Astrocyte (in vitro differentiated cells and primary cell): ENCODE measurements around the gene TMEM114. TPM values are rescaled to one million over a fixed set of nuclear protein-coding genes. Genes with fewer than 3 reads are reported as not detected.

Experiments
- DNase-seq: peaks from one replicate; pipeline ENCODE4 v3.0.0-alpha.2; 2010; ENCODE audit warnings: low read depth
- FAIRE-seq: peaks from 2 replicates; lab custom pipeline; 2011; peaks lifted over from hg19 to GRCh38; lab: Jason Lieb, UNC
- H2AFZ ChIP-seq: 2 replicates; pipeline ENCODE4 v1.6.0; 2012; ENCODE audit warnings: low read depth, low read length, inconsistent platforms
- H3K27ac ChIP-seq: 2 replicates; pipeline ENCODE4 v1.5.1; 2011; ENCODE audit warnings: low read depth, low read length, inconsistent platforms
- H3K27me3 ChIP-seq: 2 replicates; pipeline ENCODE4 v1.6.0; 2011; ENCODE audit warnings: low read length, inconsistent platforms; ENCODE audit not compliant: insufficient read depth
- H3K36me3 ChIP-seq: 2 replicates; pipeline ENCODE4 v1.5.1; 2011; ENCODE audit warnings: low read length, inconsistent platforms; ENCODE audit not compliant: insufficient read depth
- H3K4me1 ChIP-seq: 2 replicates; pipeline ENCODE4 v1.5.1; 2011; ENCODE audit warnings: low read length, inconsistent platforms; ENCODE audit not compliant: insufficient read depth
- H3K4me2 ChIP-seq: 2 replicates; pipeline ENCODE4 v1.6.0; 2012; ENCODE audit warnings: low read length, inconsistent platforms
- H3K4me3 ChIP-seq: 2 replicates; pipeline ENCODE4 v1.5.1; 2011; ENCODE audit warnings: low read depth, mild to moderate bottlenecking, low read length, inconsistent platforms; ENCODE audit not compliant: insufficient read depth
- H3K79me2 ChIP-seq: 2 replicates; pipeline ENCODE4 v1.6.0; 2012; ENCODE audit warnings: mild to moderate bottlenecking, low read length, inconsistent platforms; ENCODE audit not compliant: insufficient read depth
- H3K9ac ChIP-seq: 2 replicates; pipeline ENCODE4 v1.6.0; 2012; ENCODE audit warnings: mild to moderate bottlenecking, low read length, inconsistent platforms
- H3K9me3 ChIP-seq: 2 replicates; pipeline ENCODE4 v1.5.1; 2012; ENCODE audit warnings: low read depth, mild to moderate bottlenecking, low read length, inconsistent platforms; ENCODE audit not compliant: insufficient read depth
- H4K20me1 ChIP-seq: 2 replicates; pipeline ENCODE4 v1.6.0; 2012; ENCODE audit warnings: low read length, inconsistent platforms; ENCODE audit not compliant: insufficient read depth
- H3K27ac Mint-ChIP-seq: one replicate; pipeline ENCODE4 v1.8.0; 2021; ENCODE audit warnings: mild to moderate bottlenecking, mixed read lengths; ENCODE audit not compliant: unreplicated experiment
- H3K27me3 Mint-ChIP-seq: one replicate; pipeline ENCODE4 v1.8.0; 2021; ENCODE audit warnings: low read depth, mixed read lengths; ENCODE audit not compliant: unreplicated experiment
- H3K36me3 Mint-ChIP-seq: one replicate; pipeline ENCODE4 v1.8.0; 2021; ENCODE audit warnings: low read depth, mixed read lengths; ENCODE audit not compliant: unreplicated experiment
- H3K4me1 Mint-ChIP-seq: one replicate; pipeline ENCODE4 v1.8.0; 2021; ENCODE audit warnings: low read depth, mixed read lengths; ENCODE audit not compliant: unreplicated experiment
- H3K4me3 Mint-ChIP-seq: one replicate; pipeline ENCODE4 v1.8.0; 2021; ENCODE audit warnings: mild to moderate bottlenecking, moderate library complexity, mixed read lengths; ENCODE audit not compliant: unreplicated experiment
- H3K9me3 Mint-ChIP-seq: one replicate; pipeline ENCODE4 v1.8.0; 2021; ENCODE audit warnings: mild to moderate bottlenecking, mixed read lengths; ENCODE audit not compliant: unreplicated experiment
- CTCF ChIP-seq: IDR thresholded peaks from 2 replicates; pipeline ENCODE4 v1.5.1; 2011; ENCODE audit warnings: low read depth, mild to moderate bottlenecking, inconsistent platforms, low read length, moderate library complexity; ENCODE audit not compliant: insufficient read depth
- EZH2 ChIP-seq: IDR thresholded peaks from 2 replicates; pipeline ENCODE4 v1.6.1; 2012; ENCODE audit warnings: mild to moderate bottlenecking, low read length, inconsistent platforms; ENCODE audit not compliant: insufficient read depth
- total RNA-seq: library from RNA; stranded (reverse); gene quantifications from 2 replicates; pipeline ENCODE4 v1.2.1, GENCODE V29; 2021

Gene TMEM114
- total RNA-seq, 1 donor from 2014 or later = not detected

- no peak overlapping the region for H3K4me3 Mint-ChIP-seq
- H3K27ac Mint-ChIP-seq = no peak overlapping the region
- no peaks in the 10 kb centered on the region for H3K9me3 Mint-ChIP-seq
- DNase-seq (no peak), FAIRE-seq (no peak)
- peaks cover 47% of the 10 kb centered on the region for H3K36me3 ChIP-seq
- H3K79me2 ChIP-seq = peaks cover 23% of the 10 kb centered on the region
- H3K27ac ChIP-seq = no peak overlapping the region
- H2AFZ ChIP-seq = no peak overlapping the region
- peaks cover 2% of the 10 kb centered on the region for H3K4me1 Mint-ChIP-seq
- peaks cover 77% of the 10 kb centered on the region for H4K20me1 ChIP-seq
- H3K36me3 Mint-ChIP-seq = peaks cover 12% of the 10 kb centered on the region
- H3K4me2 ChIP-seq = no peak overlapping the region
- H3K9me3 ChIP-seq = no peaks in the 10 kb centered on the region
- no peaks in the 10 kb centered on the region for H3K27me3 ChIP-seq
- H3K9ac ChIP-seq = no peak overlapping the region
- H3K27me3 Mint-ChIP-seq = no peaks in the 10 kb centered on the region
- no peak overlapping the region for H3K4me3 ChIP-seq
- no peaks in the 10 kb centered on the region for H3K4me1 ChIP-seq
- TF ChIP-seq CTCF = no peak
- no peak for TF ChIP-seq EZH2
These were observed 38.8 kb upstream of the TMEM114 start for GRCh38 chr16:8628981-8629725.

- Histone ChIP-seq H3K4me3 (no peak overlapping the region), H2AFZ (no peak overlapping the region), H3K4me1 (peaks cover 12% of the 10 kb centered on the region), H4K20me1 (peaks cover 74% of the 10 kb centered on the region), H3K36me3 (peaks cover 45% of the 10 kb centered on the region), H3K27me3 (no peaks in the 10 kb centered on the region), H3K79me2 (peaks cover 40% of the 10 kb centered on the region), H3K4me2 (no peak overlapping the region), H3K27ac (no peak overlapping the region), H3K9me3 (no peaks in the 10 kb centered on the region), H3K9ac (no peak overlapping the region)
- FAIRE-seq (no peak), DNase-seq (no peak)
- H3K4me1 Mint-ChIP-seq = peaks cover 10% of the 10 kb centered on the region
- H3K4me3 Mint-ChIP-seq = no peak overlapping the region
- peaks cover 12% of the 10 kb centered on the region for H3K36me3 Mint-ChIP-seq
- H3K27ac Mint-ChIP-seq = no peak overlapping the region
- H3K27me3 Mint-ChIP-seq = no peaks in the 10 kb centered on the region
- H3K9me3 Mint-ChIP-seq = no peaks in the 10 kb centered on the region
- no peak for TF ChIP-seq CTCF
- TF ChIP-seq EZH2 = no peak
These were observed 37.1 kb upstream of the TMEM114 start for GRCh38 chr16:8627456-8627855.

GRCh38 chr16:8626946-8627345, 36.6 kb upstream of the TMEM114 start:
- Histone ChIP-seq H3K9ac (no peak overlapping the region), H3K4me1 (peaks cover 12% of the 10 kb centered on the region), H3K27me3 (no peaks in the 10 kb centered on the region), H4K20me1 (peaks cover 71% of the 10 kb centered on the region), H2AFZ (no peak overlapping the region), H3K36me3 (peaks cover 42% of the 10 kb centered on the region), H3K79me2 (peaks cover 45% of the 10 kb centered on the region), H3K4me3 (no peak overlapping the region), H3K27ac (no peak overlapping the region), H3K4me2 (no peak overlapping the region), H3K9me3 (no peaks in the 10 kb centered on the region)
- peak overlapping the region; percentile 62 for H3K27ac Mint-ChIP-seq
- TF ChIP-seq CTCF (no peak), EZH2 (no peak)
- peaks cover 10% of the 10 kb centered on the region for H3K4me1 Mint-ChIP-seq
- no peaks in the 10 kb centered on the region for H3K9me3 Mint-ChIP-seq
- no peaks in the 10 kb centered on the region for H3K27me3 Mint-ChIP-seq
- DNase-seq = no peak
- no peak for FAIRE-seq
- H3K4me3 Mint-ChIP-seq = no peak overlapping the region
- H3K36me3 Mint-ChIP-seq = peaks cover 12% of the 10 kb centered on the region
